Upper lobe of right lung (tissue), 1 donor: ENCODE results near the gene PABPN1L. TPM values are rescaled to one million over a fixed set of nuclear protein-coding genes. Genes with fewer than 3 reads are reported as not detected.
"Not testable (repeated sequence)": the region's sequence is repeated elsewhere in the genome, so short reads cannot be mapped to it uniquely, and the experiment has no call there.

Source experiments
- ATAC-seq: fragments of 200-7000 bp; cut with Tn5 transposase; one replicate; pipeline ENCODE4 v1.9.1; 2020; ENCODE audit warnings: mild to moderate bottlenecking, moderate library complexity
- DNase-seq: peaks from one replicate; pipeline ENCODE4 v3.0.0-alpha.2; 2020
- H3K27ac ChIP-seq: fragments of 200-600 bp; one replicate; pipeline ENCODE4 v1.8.0; 2022
- H3K27me3 ChIP-seq: fragments of 200-600 bp; one replicate; pipeline ENCODE4 v1.8.0; 2022; ENCODE audit warnings: mild to moderate bottlenecking
- H3K36me3 ChIP-seq: fragments of 200-600 bp; one replicate; pipeline ENCODE4 v1.8.0; 2022
- H3K4me1 ChIP-seq: fragments of 200-600 bp; one replicate; pipeline ENCODE4 v1.8.0; 2022
- H3K4me3 ChIP-seq: fragments of 200-600 bp; one replicate; pipeline ENCODE4 v1.8.0; 2022; ENCODE audit warnings: mild to moderate bottlenecking
- H3K9me3 ChIP-seq: fragments of 200-600 bp; one replicate; pipeline ENCODE4 v1.8.0; 2022
- intact Hi-C: fragments of 100-400 bp; cut with DNase I; formaldehyde crosslinking; loops from one replicate; pipeline ENCODE4 v1.11.0; 2022
- total RNA-seq: library from RNA; stranded (reverse); fragmentation: NEBNext Ultra II Directional; extraction: Animal tissue kit (Norgen Biotek cat#: 25700); gene quantifications from one replicate; pipeline ENCODE4 v1.2.1, GENCODE V29; 2021
- TF ChIP-seq, protein P1 (sequence below): fragments of 200-600 bp; IDR thresholded peaks from one replicate; pipeline ENCODE4 v1.8.0; 2022; ENCODE audit warnings: antibody characterized with exemption
- donor health status: DM: no; HTN: yes; CAD: no; lungs with severe emphysema.

PABPN1L gene
- total RNA-seq, 1 donor from 2014 or later = not detected

DNA sequence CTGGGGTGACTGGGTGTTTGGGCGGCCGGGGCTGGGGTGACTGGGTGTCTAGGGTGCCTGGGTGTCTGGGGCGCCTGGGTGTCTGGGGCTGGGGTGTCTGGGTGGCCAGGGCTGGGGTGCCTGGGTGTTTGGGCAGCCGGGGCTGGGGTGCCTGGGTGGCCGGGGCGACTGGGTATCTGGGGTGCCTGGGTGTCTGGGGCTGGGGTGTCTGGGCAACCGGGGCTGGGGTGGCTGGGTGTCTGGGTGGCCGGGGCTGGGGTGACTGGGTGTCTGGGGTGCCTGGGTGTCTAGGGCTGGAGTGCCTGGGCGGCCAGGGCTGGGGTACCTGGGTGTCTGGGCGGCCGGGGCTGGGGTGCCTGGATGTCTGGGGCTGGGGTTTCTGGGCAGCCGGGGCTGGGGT lies 41.3 kb downstream of the PABPN1L start:
- TF ChIP-seq, protein P1, sequence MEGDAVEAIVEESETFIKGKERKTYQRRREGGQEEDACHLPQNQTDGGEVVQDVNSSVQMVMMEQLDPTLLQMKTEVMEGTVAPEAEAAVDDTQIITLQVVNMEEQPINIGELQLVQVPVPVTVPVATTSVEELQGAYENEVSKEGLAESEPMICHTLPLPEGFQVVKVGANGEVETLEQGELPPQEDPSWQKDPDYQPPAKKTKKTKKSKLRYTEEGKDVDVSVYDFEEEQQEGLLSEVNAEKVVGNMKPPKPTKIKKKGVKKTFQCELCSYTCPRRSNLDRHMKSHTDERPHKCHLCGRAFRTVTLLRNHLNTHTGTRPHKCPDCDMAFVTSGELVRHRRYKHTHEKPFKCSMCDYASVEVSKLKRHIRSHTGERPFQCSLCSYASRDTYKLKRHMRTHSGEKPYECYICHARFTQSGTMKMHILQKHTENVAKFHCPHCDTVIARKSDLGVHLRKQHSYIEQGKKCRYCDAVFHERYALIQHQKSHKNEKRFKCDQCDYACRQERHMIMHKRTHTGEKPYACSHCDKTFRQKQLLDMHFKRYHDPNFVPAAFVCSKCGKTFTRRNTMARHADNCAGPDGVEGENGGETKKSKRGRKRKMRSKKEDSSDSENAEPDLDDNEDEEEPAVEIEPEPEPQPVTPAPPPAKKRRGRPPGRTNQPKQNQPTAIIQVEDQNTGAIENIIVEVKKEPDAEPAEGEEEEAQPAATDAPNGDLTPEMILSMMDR = no peak
- intact Hi-C loops = no loop called here
- ATAC-seq = no peak
- Histone ChIP-seq H3K27ac (no peak overlapping the region), H3K9me3 (no peaks in the 10 kb centered on the region), H3K4me1 (no peaks in the 10 kb centered on the region), H3K36me3 (peaks cover 20% of the 10 kb centered on the region), H3K27me3 (no peaks in the 10 kb centered on the region), H3K4me3 (no peak overlapping the region)
- DNase-seq = no peak

DNA sequence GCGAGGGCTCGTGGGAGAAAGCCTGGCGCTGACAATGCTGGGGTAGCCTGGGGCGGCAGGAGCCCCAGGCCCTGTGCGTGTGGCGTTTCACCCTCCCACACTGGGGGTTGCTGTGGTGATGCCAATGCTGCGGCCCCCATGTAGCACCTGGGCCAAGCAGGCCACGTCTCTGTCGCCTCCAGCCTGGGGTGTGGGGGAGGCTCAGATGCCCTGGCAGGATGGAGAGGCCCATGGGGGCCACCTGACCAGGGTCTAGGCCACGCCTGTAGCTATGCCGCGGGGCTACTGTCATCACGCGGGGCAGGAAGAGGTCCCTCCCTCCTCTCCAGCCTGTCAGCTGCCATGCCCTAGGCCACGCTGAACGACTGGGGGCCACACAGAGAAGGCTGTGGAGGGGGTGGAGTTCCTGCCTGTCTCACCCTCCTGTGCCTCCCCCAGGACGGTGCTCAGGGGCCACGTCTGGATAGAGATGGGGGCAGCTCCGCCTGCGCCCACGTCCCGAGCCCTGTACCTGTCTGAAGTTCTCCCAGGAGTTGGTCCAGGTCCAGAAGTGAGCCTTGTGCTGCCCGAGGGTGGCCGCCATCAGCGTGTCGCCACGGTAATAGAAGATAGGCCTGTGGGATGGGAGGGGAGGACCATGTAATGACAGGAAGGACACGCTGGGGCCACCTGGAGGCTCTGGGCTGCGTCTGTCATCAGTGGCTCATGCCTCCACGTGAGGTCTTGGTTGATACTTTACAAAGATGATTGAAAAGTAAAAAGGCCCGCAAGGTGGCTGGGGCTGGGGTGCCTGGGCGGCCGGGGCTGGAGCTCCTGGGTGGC lies 42.0 kb downstream of the PABPN1L start:
- intact Hi-C loops = no loop called here
- no peak for ATAC-seq

DNA sequence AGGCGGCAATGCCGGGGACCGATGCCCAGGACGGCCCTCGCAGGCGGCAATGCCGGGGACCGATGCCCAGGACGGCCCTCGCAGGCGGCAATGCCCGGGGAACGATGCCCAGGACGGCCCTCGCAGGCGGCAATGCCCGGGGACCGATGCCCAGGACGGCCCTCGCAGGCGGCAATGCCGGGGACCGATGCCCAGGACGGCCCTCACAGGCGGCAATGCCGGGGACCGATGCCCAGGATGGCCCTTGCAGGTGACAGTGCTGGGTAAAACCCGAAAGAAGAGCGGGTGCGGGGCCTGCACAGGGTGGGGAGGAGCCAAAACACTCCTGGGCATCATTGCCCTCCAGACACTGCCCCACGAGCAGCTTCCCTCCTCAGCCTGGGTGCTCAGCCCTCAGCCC lies 42.8 kb downstream of the PABPN1L start:
- H3K9me3 ChIP-seq, H3K27me3 ChIP-seq, DNase-seq, H3K4me1 ChIP-seq, intact Hi-C loops, H3K4me3 ChIP-seq, H3K27ac ChIP-seq, ATAC-seq: not testable (repeated sequence)
- peaks cover 20% of the 10 kb centered on the region for H3K36me3 ChIP-seq

More for the DNA sequence above, 42.0 kb downstream of the PABPN1L start:
- Histone ChIP-seq H3K4me1 (no peaks in the 10 kb centered on the region), H3K36me3 (peaks cover 20% of the 10 kb centered on the region), H3K9me3 (no peaks in the 10 kb centered on the region), H3K27me3 (no peaks in the 10 kb centered on the region), H3K27ac (no peak overlapping the region), H3K4me3 (no peak overlapping the region)
- TF ChIP-seq, protein P1 = no peak
- DNase-seq = no peak

DNA sequence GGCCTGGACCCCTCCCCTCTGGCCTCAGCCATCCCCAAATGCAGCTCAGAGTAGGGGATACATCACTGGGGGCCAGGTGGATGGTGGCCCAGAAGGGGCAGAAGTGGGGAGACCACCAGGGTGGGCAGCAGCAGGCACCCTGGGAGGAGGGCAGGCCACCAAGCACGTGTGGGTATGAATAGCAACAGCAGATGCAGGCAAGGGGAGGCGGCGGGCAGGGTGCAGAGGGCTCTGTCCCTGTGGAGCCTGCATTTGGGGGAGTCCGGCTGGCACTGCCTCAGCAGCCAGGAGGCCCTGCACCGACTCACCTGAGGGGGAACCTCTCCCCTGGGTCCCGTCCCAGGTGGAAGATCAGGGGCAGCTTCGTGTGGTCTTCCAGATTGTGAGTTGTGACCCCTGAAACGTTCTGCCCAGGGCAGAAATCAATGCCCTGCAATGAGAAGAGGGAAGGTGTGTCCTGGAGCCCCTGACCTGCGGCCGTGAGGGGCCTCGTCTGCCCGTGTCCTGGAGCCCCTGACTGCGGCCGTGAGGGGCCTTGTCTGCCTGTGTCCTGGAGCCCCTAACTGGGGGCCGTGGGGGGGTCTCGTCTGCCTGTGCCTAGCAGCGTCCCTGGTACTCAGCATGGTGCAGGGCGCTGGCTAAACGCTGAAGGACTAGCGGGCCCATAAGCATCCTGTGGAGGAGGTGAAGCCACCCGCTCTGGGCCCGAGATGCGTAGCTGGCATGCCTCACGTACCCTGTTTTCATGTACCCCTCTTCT lies 44.0 kb downstream of the PABPN1L start:
- H3K27ac ChIP-seq = no peak overlapping the region
- DNase-seq (no peak), ATAC-seq (no peak)
- no peaks in the 10 kb centered on the region for H3K27me3 ChIP-seq
- H3K9me3 ChIP-seq = no peaks in the 10 kb centered on the region
- H3K36me3 ChIP-seq = peaks cover 9% of the 10 kb centered on the region
- TF ChIP-seq, protein P1 = no peak
- H3K4me3 ChIP-seq = no peak overlapping the region
- H3K4me1 ChIP-seq = no peaks in the 10 kb centered on the region
- intact Hi-C loops = no loop called here

DNA sequence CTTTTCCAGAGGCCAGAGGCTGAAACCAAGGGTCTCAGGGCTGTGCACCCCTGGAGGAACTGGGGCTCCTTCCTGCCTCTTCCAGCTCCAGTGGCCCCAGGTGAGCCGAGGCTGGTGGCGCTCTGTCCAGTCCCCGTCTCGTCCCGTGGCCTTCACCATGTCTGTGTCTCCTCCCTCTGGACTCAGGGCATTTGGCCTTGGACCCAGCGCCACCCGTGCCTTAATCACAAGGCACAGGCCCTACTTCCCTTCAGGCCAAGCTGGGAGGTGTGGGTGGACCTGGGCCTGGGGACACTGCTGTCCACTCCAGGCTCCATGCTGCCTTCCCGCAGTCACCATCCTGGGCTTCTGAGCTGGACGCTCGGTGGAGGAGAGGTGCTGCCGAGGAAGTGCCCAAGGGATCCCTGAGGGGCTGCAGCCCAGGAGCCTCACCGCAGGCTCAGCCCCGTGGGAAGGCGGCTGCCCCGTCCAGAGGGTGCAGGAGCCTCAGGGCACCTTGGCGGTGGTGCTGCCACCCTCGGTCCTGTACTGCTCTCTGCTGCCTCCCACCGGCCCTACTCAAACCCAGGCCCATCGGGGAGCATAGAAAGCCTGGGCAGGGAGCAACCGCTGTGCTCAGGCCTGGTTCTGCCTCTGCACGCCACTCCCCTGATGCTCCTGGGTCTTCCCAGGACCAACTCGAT lies 45.2 kb downstream of the PABPN1L start:
- DNase-seq = no peak
- Histone ChIP-seq H3K27ac (no peak overlapping the region), H3K4me1 (no peaks in the 10 kb centered on the region), H3K4me3 (no peak overlapping the region), H3K9me3 (no peaks in the 10 kb centered on the region), H3K36me3 (peaks cover 9% of the 10 kb centered on the region), H3K27me3 (no peaks in the 10 kb centered on the region)
- intact Hi-C loops = no loop called here
- no peak for ATAC-seq
- TF ChIP-seq, protein P1 = no peak
